HG02938 (cell line): ENCODE results near the gene PPP1R18.
"Not testable (repeated sequence)": the region's sequence is repeated elsewhere in the genome, so short reads cannot be mapped to it uniquely, and the experiment has no call there.

Experiments
- ATAC-seq: cut with Tn5 transposase; IDR thresholded peaks from one replicate; pipeline ENCODE4 v1.9.1; 2021; ENCODE audit warnings: mild to moderate bottlenecking, moderate library complexity; ENCODE audit not compliant: unreplicated experiment

Gene PPP1R18

GRCh38 chr6:30719791-30720737, 33.6 kb upstream of the PPP1R18 start, which contains the start of gene TUBB:
TSS of gene TUBB (plus strand) at chr6:30720352. CDS start at chr6:30720507, 155 bp downstream.
- ATAC-seq: peak; percentile 35

GRCh38 chr6:30719356-30719755, 32.9 kb upstream of the PPP1R18 start:
- ATAC-seq: no peak

- ATAC-seq: not testable (repeated sequence)
Measured at GRCh38 chr6:30717845-30718720, 31.6 kb upstream of the PPP1R18 start.

GRCh38 chr6:30717129-30717844, 30.8 kb upstream of the PPP1R18 start, which contains the start of gene MDC1:
TSS of gene MDC1 (minus strand) at chr6:30717281. CDS start at chr6:30715175, 2,106 bp downstream.
- peak; percentile 73 for ATAC-seq

GRCh38 chr6:30716879-30717128, 30.4 kb upstream of the PPP1R18 start:
- no peak for ATAC-seq

GRCh38 chr6:30714263-30714662, 27.8 kb upstream of the PPP1R18 start:
- ATAC-seq: no peak

- ATAC-seq: no peak
Measured at GRCh38 chr6:30712441-30712945, 26.0 kb upstream of the PPP1R18 start.

- ATAC-seq: no peak
Measured at GRCh38 chr6:30711758-30712380, 25.4 kb upstream of the PPP1R18 start.

- no peak for ATAC-seq
Measured at GRCh38 chr6:30709101-30709868, 22.8 kb upstream of the PPP1R18 start.

GRCh38 chr6:30707281-30707850, 20.9 kb upstream of the PPP1R18 start:
- no peak for ATAC-seq

- no peak for ATAC-seq
Measured at GRCh38 chr6:30705620-30706019, 19.2 kb upstream of the PPP1R18 start.

- no peak for ATAC-seq
Measured at GRCh38 chr6:30703821-30704220, 17.4 kb upstream of the PPP1R18 start.

- ATAC-seq: no peak
Measured at GRCh38 chr6:30703011-30703410, 16.6 kb upstream of the PPP1R18 start.

GRCh38 chr6:30700340-30700739, 13.9 kb upstream of the PPP1R18 start:
- ATAC-seq: no peak

- ATAC-seq: no peak
Measured at GRCh38 chr6:30696432-30696831, 10.0 kb upstream of the PPP1R18 start.

- no peak for ATAC-seq
Measured at GRCh38 chr6:30691208-30691847, 4.9 kb upstream of the PPP1R18 start.

GRCh38 chr6:30690403-30691207, 4.2 kb upstream of the PPP1R18 start, which contains the start of gene NRM:
TSS of gene NRM (minus strand) at chr6:30690984. CDS start at chr6:30690974, 10 bp downstream.
- no peak for ATAC-seq

- no peak for ATAC-seq
Measured at GRCh38 chr6:30689985-30690384, 3.5 kb upstream of the PPP1R18 start.
